HG03460 (cell line): ENCODE data around the gene IFTAP.
"Not testable (repeated sequence)": the region's sequence is repeated elsewhere in the genome, so short reads cannot be mapped to it uniquely, and the experiment has no call there.

ENCODE experiments used
- ATAC-seq: cut with Tn5 transposase; IDR thresholded peaks from one replicate; pipeline ENCODE4 v1.9.1; 2021; ENCODE audit not compliant: unreplicated experiment

The IFTAP gene

GRCh38 chr11:36635066-36635862, 41.0 kb downstream of the IFTAP start:
- ATAC-seq, result no peak

- no peak for ATAC-seq
These were observed 44.3 kb downstream of the IFTAP start for GRCh38 chr11:36638556-36638955.

- ATAC-seq, result no peak
These were observed 63.4 kb downstream of the IFTAP start for GRCh38 chr11:36657610-36658267.

- not testable (repeated sequence) for ATAC-seq
These were observed 67.1 kb downstream of the IFTAP start for GRCh38 chr11:36661359-36661758.

GRCh38 chr11:36672815-36673450, 78.6 kb downstream of the IFTAP start:
- ATAC-seq, result no peak

- ATAC-seq, result not testable (repeated sequence)
These were observed 85.2 kb downstream of the IFTAP start for GRCh38 chr11:36679547-36679946.

- no peak for ATAC-seq
These were observed 89.5 kb downstream of the IFTAP start for GRCh38 chr11:36683818-36684217.

GRCh38 chr11:36684840-36685801, 90.8 kb downstream of the IFTAP start:
- ATAC-seq, result no peak

- ATAC-seq, result no peak
These were observed 93.8 kb downstream of the IFTAP start for GRCh38 chr11:36688132-36688531.

GRCh38 chr11:36688571-36689291, 94.4 kb downstream of the IFTAP start:
- ATAC-seq, result no peak

- ATAC-seq, result no peak
These were observed 95.1 kb downstream of the IFTAP start for GRCh38 chr11:36689442-36689841.

GRCh38 chr11:36692704-36693103, 98.4 kb downstream of the IFTAP start:
- ATAC-seq, result no peak

GRCh38 chr11:36693139-36693843, 99.0 kb downstream of the IFTAP start:
- no peak for ATAC-seq

GRCh38 chr11:36695111-36695510, 100.8 kb downstream of the IFTAP start:
- no peak for ATAC-seq

- ATAC-seq, result no peak
These were observed 101.3 kb downstream of the IFTAP start for GRCh38 chr11:36695571-36695970.

GRCh38 chr11:36696550-36696949, 102.2 kb downstream of the IFTAP start:
- ATAC-seq, result no peak

- ATAC-seq, result no peak
These were observed 105.0 kb downstream of the IFTAP start for GRCh38 chr11:36699271-36699670.

- no peak for ATAC-seq
These were observed 105.9 kb downstream of the IFTAP start for GRCh38 chr11:36700246-36700645.

GRCh38 chr11:36702330-36703054, 108.2 kb downstream of the IFTAP start:
- ATAC-seq, result peak; percentile 91
